Measurements from ENCODE around the gene NOX3. TPM values are rescaled to one million over a fixed set of nuclear protein-coding genes. Genes with fewer than 3 reads are reported as not detected.
A peak's percentile ranks its signal among the peaks of the same experiment; 100 is the strongest.
"Not testable (repeated sequence)": the region's sequence is repeated elsewhere in the genome, so short reads cannot be mapped to it uniquely, and the experiment has no call there.

NOX3 gene, protein sequence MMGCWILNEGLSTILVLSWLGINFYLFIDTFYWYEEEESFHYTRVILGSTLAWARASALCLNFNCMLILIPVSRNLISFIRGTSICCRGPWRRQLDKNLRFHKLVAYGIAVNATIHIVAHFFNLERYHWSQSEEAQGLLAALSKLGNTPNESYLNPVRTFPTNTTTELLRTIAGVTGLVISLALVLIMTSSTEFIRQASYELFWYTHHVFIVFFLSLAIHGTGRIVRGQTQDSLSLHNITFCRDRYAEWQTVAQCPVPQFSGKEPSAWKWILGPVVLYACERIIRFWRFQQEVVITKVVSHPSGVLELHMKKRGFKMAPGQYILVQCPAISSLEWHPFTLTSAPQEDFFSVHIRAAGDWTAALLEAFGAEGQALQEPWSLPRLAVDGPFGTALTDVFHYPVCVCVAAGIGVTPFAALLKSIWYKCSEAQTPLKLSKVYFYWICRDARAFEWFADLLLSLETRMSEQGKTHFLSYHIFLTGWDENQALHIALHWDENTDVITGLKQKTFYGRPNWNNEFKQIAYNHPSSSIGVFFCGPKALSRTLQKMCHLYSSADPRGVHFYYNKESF
- 1 to 10 TPM; 1.2 to 2.7 (median 1.8) TPM for polyA plus RNA-seq (ENCODE audit: insufficient read length in 3 of 3)
- long read RNA-seq, donor 1: 0 reads
- long read RNA-seq, donor 2: 0 reads
- long read RNA-seq, donor 3: 0 reads
- long read RNA-seq, donor 4: 0 reads
- long read RNA-seq, donor 5: 0 reads
- long read RNA-seq, donor 6: 0 reads
- long read RNA-seq, donor 7: 0 reads
- long read RNA-seq, donor 8: 0 reads
- long read RNA-seq, donor 9: 0 reads
- long read RNA-seq, donor 10: 0 reads
- long read RNA-seq, donor 11: 0 reads
- long read RNA-seq, donor 12: 0 reads
- long read RNA-seq, donor 13: 0 reads
- long read RNA-seq, donor 14: 0 reads
- long read RNA-seq, donor 15: 0 reads
- long read RNA-seq, donor 16: 0 reads

DNA sequence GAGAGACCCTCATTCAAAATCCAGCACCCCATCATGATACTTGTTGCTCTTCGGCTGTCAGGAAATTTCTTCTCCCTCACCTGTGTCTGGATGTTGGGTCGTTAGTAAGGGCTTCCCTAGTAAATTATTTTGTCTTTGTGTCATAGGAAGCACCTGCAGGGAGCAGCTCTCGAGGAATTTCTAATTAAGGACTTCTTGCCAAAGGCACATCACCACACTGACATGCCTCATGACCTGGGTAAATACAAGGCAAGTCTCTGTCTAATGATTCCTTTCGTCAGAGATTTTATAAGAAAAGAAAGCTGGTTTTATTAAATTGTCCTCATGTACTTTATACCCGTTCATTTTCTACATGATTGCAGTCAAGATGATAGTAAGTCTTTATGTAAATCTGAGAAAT, at the start of gene NOX3:
TSS of gene NOX3 (minus strand) at position 74 of the 400 bp plus-strand sequence. CDS start at position 35, 39 bp downstream.
- DNase-seq: no peak

DNA sequence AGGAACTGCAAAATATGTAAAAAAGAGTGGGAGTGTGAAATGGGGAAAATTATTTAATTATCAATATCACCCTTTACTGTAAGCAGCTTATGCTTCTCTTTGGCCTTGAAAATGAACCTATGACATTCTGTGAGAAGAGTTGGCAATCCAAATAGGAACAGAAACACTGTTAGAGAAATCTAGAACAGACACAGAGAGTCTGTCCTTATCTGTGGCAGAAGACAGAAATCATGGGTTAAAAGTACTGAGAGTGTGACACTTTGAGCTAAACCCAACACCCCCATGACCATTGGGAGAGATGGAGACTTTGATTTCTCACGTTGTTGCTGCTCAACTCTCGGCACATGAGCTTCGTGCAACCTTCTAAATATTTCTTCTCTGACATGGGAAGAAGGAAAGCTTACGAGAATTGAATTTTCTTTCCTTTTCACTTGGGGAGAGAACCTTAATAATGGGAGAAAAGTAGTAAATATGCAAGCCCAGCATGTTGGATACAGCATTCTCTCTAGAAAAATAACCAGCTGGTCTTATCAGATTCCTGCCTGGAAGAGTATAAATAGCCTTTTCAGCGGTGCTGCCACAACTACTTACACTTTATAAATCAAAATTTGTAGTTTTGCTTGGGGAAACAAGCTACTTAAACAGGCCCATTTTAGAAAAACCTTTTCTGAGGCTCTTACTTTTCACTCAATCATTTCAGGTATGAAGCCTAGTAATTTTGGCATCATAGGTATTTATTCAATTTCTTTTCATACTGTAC, 49.4 kb upstream of the NOX3 start:
- DNase-seq: no peak

DNA sequence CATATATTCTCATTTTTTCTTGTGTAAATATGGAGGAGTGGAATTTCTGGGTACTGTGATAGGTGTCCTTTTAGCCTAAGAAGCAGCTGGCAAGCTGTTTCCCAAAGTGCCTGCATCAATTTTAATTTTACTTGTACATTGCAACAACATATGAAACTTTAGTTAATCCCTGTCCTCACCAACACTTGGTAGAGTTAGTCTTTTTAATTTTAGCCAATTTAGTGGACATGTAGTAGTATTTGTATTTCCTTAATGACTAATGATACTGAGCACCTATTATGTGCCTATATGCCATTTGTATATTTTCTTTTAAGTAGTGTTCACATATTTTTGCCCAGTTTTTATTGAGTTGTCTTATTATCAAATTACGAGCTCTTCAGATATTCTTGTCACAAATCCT, 46.8 kb upstream of the NOX3 start:
- no peak for DNase-seq

DNA sequence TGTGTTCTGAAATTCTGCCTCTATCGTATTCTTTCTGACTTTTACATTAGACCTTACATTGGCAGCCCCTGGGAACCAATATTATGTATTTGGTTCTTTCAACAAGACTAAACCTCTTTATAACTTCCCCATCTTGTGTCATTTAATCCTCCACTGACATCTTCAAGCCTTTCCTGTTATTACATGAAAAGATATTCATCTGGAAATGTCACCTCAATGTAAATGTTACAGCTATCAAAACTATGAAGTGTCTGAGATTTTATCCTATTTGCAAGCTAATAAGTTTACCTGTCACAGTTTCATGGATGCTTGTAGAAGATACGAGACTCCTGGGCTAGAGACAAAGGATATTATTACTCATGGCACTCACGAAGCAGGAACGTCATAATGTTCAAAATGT, 43.9 kb upstream of the NOX3 start:
- no peak for DNase-seq

DNA sequence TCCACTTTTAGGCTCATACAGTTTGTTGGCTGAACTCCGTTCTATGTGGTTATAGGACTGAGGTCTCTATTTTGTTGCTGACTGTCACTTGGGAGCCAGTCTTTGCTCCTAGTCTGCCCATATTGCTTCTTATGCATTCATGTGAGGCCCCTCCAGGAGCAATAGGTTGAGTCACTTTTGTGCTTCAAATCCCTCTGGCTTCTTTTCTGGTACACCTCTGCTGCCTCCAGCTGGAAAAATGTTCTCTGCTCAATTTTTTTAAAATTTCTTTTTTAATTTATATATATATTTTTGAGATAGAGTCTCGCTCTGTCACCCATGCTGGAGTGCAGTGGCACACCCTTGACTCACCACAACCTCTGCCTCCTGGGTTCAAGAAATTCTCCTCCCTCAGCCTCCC, 42.7 kb upstream of the NOX3 start:
- no peak for DNase-seq

DNA sequence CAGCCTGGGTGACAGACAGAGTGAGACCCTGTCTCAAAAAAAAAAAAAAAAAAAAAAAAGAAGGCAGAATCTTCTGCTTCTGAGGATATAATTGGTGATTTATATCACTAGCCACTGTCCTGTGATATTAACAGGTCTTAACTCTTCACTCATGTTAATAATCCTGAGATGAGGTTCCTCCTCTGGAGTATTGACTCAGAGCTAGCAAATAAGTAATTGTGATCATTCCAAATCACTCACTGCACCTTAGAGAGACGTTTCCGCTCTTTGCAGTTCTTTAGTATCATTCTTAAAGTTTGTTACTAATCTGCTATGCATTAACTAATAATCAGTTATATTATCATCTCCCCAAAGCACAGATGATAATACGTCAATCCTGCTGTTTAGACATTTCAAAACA, 41.6 kb upstream of the NOX3 start:
- DNase-seq: no peak

DNA sequence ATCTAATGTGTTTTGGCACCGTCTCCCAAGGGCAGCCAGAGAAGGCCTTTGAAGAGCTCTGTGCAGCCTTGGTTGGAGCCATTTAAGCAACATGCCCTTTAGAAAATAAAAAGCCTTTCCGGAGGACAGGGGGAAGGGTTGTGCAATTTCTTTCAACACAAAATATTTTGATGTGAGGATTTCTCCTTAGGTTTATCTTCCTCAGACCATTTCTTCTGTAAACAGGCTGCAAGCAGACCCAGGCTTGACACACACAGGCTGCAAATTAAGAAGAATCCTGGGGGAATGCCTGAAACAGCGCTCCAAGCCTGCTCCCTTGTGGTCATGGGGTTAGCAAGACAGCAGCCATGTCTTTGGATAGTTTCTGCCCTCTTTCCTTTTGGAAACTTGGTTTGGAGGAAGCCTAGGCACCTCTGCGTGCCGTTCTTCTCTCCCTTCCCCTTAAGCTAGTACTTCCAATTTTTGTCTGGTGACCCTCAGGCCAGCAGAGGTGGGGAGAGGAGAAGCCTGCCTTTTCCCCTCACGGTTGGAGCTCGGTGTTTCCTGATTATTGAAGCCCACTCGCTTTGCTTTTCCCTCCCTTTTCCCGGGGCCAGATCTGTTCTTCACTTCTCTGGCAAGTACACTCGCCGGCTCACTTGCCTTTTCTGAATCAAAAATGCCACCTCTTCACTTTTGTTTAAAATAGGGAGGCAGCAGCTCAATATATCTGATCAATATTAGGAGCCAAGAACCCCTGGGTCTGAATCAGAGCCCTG, 39.6 kb upstream of the NOX3 start:
- peak; percentile 48 for DNase-seq

DNA sequence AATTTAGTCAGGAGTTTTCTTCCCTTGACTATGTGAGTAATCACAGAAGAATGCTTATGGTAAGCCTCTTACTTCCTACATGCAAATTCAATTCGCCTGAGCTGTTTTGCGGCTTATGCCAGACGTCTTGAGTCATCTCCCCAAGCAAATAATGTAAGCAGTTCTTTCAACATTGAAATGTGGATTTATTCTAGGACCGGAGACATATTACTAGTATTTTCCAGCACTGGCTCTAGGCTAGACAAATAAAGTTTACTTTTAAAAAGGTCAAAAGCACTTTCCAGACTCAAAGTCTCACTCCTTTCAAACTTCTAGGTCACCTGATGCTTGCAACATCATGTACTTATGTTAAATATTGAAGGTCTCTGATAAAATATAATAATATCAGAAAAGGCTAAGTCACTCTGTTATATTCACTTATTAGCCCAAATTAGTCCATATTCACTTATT, 38.1 kb upstream of the NOX3 start:
- no peak for DNase-seq

DNA sequence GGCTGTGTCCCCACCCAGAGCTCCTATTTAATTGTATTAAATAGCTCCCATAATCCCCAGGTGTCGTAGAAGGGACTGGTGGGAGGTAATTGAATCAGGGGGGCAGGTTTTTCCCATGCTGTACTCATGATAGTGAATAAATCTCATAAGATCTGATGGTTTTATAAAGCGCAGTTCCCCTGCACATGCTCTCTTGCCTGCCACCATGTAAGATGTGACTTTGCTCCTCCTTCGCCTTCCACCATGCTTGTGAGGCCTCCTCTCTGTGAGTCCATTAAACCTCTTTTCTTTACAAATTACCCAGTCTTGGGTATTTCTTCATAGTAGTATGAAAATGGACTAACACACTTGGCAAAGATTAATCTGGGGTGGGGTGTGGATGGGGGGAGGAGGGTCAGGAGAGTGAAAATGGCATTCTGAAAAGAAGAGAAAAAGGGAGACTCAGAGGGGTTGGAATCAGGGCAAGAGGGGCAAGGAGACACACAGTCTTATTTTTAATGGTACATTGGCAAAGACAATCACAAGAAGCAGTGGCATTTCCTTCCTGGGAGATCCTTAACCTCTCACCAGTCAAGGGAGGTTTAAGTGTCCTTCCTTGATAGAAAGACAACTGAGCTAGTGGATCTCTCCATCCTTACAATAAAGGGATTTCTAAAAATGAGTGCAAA, 37.5 kb upstream of the NOX3 start:
- DNase-seq: no peak

DNA sequence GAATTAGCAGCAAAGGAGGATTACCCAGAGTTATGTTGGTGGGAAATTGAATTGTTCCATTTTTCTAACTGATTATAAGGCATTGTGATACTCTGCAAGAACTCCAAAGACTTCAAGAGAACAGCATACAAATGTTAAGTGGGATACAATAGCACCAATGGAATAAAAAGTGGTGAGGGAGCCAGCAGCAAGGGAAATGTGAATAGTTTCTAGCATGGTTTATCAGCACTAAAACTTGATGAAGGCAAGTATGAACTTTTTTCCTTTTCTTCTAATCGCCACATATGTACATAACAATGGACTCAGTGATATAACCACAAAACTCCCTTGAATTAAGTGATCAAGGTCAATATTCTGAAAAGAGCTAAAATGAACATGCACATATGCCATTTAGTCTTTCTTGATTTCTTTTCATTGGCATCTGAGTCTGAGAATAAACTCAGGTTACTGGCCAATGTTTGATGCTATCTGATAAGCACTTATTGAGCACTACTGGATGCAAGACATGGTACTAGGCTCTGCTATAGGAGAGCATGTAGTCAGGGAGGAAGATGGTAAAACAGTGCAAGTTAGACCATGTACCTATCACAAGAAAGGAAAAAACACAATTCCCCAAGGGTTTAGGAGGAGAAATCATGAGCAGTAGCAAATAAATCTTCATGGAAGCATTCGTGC, 36.6 kb upstream of the NOX3 start:
- DNase-seq: no peak

DNA sequence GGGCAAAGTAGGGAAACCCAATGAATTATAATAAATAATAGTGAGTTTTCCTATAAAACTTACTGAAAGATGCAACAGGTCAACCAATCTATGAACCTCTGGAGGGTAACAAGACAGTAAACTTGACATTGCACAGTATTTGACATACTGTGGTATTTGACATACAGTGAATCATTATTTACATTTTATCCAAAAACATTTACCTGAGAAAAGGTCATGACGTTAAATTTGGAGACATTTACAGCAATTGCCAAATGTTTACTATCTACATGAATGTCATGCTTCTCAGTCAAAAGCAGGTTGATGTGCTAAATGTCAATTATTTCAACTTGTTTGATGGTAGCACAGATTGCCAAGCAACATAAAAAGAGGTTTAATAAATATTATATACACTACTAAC, 35.8 kb upstream of the NOX3 start:
- DNase-seq: no peak

DNA sequence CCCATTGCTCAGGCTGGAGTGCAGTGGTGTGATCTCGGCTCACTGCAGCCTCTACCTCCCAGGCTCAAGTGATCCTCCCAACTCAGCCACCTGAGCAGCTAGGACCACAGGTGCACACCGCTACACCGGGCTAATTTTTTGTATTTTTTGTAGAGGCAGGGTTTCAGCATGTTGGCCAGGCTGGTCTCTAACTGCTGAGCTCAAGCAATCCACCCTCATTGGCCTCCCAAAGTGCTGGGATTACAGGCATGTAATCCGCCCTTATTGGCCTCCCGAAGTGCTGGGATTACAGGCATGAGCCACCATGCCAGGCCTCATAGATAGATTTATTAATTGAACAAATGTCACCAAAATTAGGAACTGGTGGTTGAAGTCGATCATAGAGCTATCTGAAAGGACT, 32.6 kb upstream of the NOX3 start:
- DNase-seq: not testable (repeated sequence)

DNA sequence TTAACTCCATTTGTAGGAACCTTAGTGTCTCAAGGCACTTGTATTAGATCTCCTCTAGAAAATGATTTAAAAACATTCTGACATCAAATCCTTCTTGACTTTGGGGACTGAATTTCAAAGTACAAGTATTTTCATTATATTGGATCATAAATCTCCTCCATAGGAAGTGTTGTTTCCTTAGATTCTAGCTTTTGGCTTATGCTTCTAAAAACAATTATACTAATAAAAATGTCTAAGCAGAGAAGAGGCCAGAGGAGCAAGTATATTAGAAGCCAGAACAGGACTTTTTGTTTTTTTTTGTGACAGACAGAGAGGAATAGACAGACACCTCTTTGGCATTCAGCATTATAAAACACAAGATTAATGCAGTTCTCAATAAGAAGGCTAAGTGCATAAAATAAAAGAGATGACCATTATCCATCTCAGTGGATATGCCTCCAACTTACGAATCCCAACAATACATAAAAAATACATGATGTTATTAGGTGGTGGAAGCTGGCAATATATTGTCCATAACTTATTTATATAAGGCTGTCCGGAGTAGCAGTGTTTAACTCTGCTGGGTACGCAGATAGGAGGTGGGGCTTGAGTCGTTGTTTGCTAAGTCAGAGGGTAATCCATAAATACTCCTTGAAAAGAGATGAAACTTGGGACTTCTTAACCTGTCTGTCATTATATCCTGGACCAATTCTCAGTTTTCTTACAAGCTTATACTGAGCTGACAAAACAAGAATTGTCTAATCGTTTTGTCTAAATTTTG, 31.9 kb upstream of the NOX3 start:
- peak; percentile 33 for DNase-seq

DNA sequence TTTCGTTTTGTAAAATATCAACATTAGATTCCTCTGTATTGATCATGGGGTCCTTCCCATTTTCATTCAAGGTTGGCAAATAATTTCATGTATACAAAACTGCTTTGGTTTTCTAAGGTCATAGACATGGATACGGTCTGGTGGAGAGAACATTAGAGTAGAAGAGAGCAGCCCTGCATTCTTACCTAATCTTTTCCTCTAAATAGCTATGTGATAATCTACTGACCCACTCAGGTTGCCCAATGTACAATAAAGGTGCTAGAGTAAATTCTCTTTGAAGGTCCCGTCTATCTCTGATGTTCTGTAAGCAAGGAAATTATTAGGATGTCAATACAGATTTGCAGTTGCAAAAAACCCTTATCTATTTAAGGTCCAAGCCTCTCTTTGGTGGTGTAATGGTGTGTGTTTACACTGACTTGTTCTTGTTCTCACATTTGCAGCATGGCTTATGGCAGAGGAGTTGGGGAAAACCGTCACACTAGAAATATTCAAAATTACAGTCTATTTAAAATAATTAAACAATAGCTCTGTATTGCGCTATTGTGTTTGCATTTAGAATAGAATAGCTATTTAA, 31.2 kb upstream of the NOX3 start:
- DNase-seq: no peak

DNA sequence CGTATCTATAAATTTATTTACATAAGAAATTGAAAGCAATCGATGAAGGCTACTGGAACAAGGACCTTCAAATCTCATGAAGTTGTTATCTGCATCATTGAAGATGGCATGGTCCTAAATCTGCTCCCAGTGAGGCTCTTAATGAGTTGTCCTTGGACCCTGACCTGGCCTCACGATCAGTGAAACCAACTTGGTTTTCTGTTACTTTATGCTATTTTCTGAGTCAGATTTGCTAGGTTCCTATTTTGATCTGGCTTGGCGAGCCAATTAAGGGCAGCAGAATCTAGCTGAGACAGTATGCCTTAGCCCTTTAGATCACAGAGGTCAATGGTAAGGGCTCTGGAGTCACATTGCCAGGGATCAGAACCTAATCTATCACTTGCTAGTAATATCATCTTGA, 30.1 kb upstream of the NOX3 start:
- no peak for DNase-seq

DNA sequence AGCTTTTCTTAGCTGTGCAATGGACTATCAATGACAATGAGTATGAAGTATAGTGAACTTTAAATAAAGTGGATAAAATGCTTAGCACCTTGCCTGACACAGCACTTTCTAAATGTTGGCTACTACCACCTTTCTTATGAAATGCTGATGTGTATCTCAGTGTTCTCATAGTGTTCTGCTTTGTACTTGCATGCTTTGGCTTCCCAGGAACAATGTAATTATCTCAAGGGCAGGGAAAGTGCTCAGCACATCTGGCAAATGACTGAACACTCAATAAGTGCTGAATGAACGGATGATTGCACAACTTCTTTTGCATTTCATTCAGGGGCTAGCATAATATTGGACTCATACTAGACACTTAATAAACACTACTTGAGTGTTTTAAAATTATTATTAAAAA, 28.2 kb upstream of the NOX3 start:
- DNase-seq: no peak

DNA sequence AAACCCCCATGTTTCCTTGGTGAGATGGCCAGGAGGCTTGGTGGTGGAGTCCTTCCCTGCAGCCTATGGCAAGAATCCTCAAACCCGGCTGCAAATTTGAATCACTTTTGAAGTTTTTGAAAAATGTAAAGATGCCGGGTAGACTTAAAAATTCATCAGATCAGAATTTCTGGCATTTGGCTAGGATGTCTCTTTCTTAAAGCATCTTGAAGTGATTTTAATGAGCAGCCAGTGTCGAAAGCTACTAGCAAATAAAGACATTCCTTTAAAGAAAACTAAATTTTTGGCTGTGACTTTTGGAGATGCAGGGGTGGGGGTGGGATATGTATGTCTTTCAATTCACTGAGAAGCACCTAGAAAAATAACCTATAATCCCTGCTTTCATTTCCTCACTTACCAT, 25.6 kb upstream of the NOX3 start:
- no peak for DNase-seq

DNA sequence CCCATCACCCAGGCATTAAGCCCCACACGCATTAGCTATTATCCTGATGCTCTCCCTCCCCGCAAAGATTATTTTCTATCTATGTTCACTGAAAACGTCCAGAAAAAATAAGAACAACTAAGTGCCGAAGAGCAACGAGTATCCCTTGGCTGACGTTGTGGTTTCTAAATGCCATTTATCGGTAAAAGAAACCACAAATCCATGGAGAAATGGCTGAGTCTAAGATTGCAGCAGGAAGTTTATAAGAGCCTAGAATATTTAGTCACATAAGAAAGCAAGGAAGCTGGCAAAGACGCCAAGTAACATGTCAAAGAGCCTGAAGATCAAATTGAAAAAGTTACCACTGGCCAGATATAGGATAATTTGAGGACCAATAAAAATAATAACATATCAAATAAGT, 18.1 kb upstream of the NOX3 start:
- no peak for DNase-seq

DNA sequence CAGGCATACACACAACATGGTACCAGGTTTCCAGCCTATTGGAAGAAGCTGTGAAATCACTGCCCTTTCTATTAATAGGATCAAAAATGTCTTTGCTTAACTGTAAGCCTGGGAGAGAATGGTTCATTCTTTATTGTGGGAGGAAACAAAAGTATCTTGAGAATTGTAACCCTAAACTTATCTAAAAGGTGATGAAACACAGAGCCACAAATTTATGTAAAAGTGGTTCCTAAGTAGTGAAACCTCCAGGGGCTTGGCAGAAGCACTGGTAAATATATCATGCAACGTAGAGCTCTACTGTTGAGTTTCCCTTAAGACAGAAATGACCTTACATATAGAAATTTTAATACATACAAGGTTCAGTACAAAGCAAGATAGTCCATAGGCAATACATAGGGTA, 17.2 kb upstream of the NOX3 start:
- DNase-seq: no peak
